Naive thymus-derived CD4-positive, alpha-beta T cell (primary cell): ENCODE results near the gene GTPBP8. TPM values are rescaled to one million over a fixed set of nuclear protein-coding genes. Genes with fewer than 3 reads are reported as not detected.
A peak's percentile ranks its signal among the peaks of the same experiment; 100 is the strongest.

Experiments
- ATAC-seq: fragments of 150-1000 bp; cut with Tn5 transposase; 2 replicates; pipeline ENCODE4 v1.10.0; 2021; ENCODE audit warnings: mild to moderate bottlenecking, moderate library complexity
- CTCF ChIA-PET: fragments of 350-600 bp; sonication (Branson Sonifier 250); formaldehyde crosslinking; loops from one replicate; lab custom pipeline; 2021; ENCODE audit warnings: antibody characterized with exemption; lab: Charles Lee
- POLR2A ChIA-PET: fragments of 350-600 bp; sonication (Branson Sonifier 250); formaldehyde crosslinking; loops from one replicate; lab custom pipeline; 2021; ENCODE audit warnings: antibody characterized with exemption, inconsistent platforms; lab: Charles Lee
- DNase-seq, 9 donors: peaks; one replicate each; pipeline versions ENCODE4 v3.0.0 to v3.0.0-alpha.2; 2020 to 2022; ENCODE audit warnings: mixed read lengths in 1 of 9
- H3K27ac ChIP-seq: one replicate; pipeline ENCODE4 v1.7.0; 2013; ENCODE audit warnings: mild to moderate bottlenecking, low read depth, low read length, moderate library complexity
- H3K27me3 ChIP-seq, 2 donors: one replicate each; pipeline ENCODE4 v1.7.0; 2013; ENCODE audit warnings: low read length in 2 of 2, mild to moderate bottlenecking in 2 of 2, moderate library complexity in 2 of 2; ENCODE audit not compliant: control insufficient read depth in 2 of 2, insufficient read depth in 2 of 2
- H3K36me3 ChIP-seq, 3 experiments: 1 replicate in 2 of 3; 2 replicates in 1 of 3; pipeline ENCODE4 v1.7.0; 2013; ENCODE audit warnings: low read length in 3 of 3, mild to moderate bottlenecking in 3 of 3, moderate library complexity in 1 of 3; ENCODE audit not compliant: insufficient read depth in 3 of 3, control insufficient read depth in 2 of 3
- H3K4me1 ChIP-seq, 2 donors: one replicate each; pipeline ENCODE4 v1.7.0; 2013; ENCODE audit warnings: low read length in 2 of 2, mild to moderate bottlenecking in 2 of 2, moderate library complexity in 1 of 2; ENCODE audit not compliant: control insufficient read depth in 2 of 2, insufficient read depth in 2 of 2
- H3K4me3 ChIP-seq: 2 replicates; pipeline ENCODE4 v1.7.0; 2013; ENCODE audit warnings: mild to moderate bottlenecking, low read length
- H3K9me3 ChIP-seq, 3 experiments: 1 replicate in 2 of 3; 2 replicates in 1 of 3; pipeline ENCODE4 v1.7.0; 2013; ENCODE audit warnings: low read length in 3 of 3; ENCODE audit not compliant: control insufficient read depth in 2 of 3
- H3K27ac Mint-ChIP-seq, 9 donors: one replicate each; pipeline ENCODE4 v1.8.0; 2020 to 2022; ENCODE audit warnings: mixed read lengths in 9 of 9, mild to moderate bottlenecking in 8 of 9, moderate library complexity in 5 of 9, inconsistent platforms in 2 of 9
- H3K27me3 Mint-ChIP-seq, 5 donors: one replicate each; pipeline ENCODE4 v1.8.0; 2021 to 2022; ENCODE audit warnings: mixed read lengths in 5 of 5, mild to moderate bottlenecking in 1 of 5
- H3K36me3 Mint-ChIP-seq, 5 donors: one replicate each; pipeline ENCODE4 v1.8.0; 2020 to 2022; ENCODE audit warnings: mixed read lengths in 5 of 5, mild to moderate bottlenecking in 3 of 5, inconsistent platforms in 1 of 5
- H3K4me1 Mint-ChIP-seq, 7 donors: one replicate each; pipeline ENCODE4 v1.8.0; 2020 to 2022; ENCODE audit warnings: mixed read lengths in 7 of 7, mild to moderate bottlenecking in 3 of 7, inconsistent platforms in 1 of 7
- H3K4me3 Mint-ChIP-seq, 10 donors: one replicate each; pipeline ENCODE4 v1.8.0; 2020 to 2022; ENCODE audit warnings: mild to moderate bottlenecking in 10 of 10, mixed read lengths in 10 of 10, moderate library complexity in 6 of 10, inconsistent platforms in 2 of 10
- H3K9me3 Mint-ChIP-seq, 11 donors: one replicate each; pipeline ENCODE4 v1.8.0; 2020 to 2022; ENCODE audit warnings: mixed read lengths in 11 of 11, mild to moderate bottlenecking in 4 of 11, inconsistent platforms in 1 of 11, moderate library complexity in 1 of 11
- intact Hi-C, 2 donors: fragments of 100-400 bp; cut with micrococcal nuclease; formaldehyde crosslinking; loops; one replicate each; pipeline ENCODE4 v1.15.1; 2023
- polyA plus RNA-seq, 2 donors: library from polyadenylated mRNA; unstranded; fragments of 300-500 nt; fragmentation: Illumina TruSeq; gene quantifications; one replicate each; pipeline ENCODE4 v1.2.3, GENCODE V29; 2021
- total RNA-seq, 6 experiments: library from RNA in 5 of 6; stranded (reverse) in 5 of 6; gene quantifications; 1 replicate in 5 of 6; 2 replicates in 1 of 6; pipeline ENCODE4 v1.2.3 and lab custom pipeline; 2021 to 2026

The GTPBP8 gene
- total and polyA plus RNA-seq, 7 experiments from 2014 or later, result 12.6 to 49.1 (median 31.1) TPM

DNA sequence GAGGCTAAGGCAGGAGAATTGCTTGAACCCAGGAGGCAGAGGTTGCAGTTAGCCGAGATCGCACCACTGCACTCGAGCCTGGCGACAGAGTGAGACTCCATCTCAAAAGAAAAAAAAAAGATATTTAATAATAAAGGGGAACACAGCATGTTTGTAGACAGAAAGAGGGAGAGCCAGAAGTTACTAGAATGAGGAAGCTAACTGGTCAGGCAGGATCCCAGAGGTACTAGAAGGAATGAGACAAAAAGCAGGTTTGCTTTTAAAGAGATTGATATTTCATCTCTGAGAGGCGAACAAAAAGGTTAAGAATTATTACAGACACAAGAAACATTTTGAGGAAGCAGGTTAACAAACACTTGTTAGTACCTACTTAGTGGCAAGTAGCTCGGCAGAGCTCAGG is 25.1 kb upstream of the GTPBP8 start:
- DNase-seq (no peak), ATAC-seq (no peak)
- no peaks in the 10 kb centered on the region for H3K27me3 Mint-ChIP-seq
- no peak overlapping the region for H3K4me3 ChIP-seq
- H3K27ac Mint-ChIP-seq, result peak overlapping the region in 2 of 9 donors; percentile 41 to 49
- peaks cover 30 to 55% (median 44%) of the 10 kb centered on the region in 5 donors for H3K36me3 Mint-ChIP-seq
- CTCF ChIA-PET, result interaction anchor here (0.8 to 2.7 kb wide), 4 partner anchors 14 to 231 kb away, joined by 3 to 11 read pairs (median 4); partner anchors contain the start of gene GTPBP8
- peaks cover 0 to 10% (median 0%) of the 10 kb centered on the region in 3 experiments for H3K9me3 ChIP-seq
- peaks cover 0 to 21% of the 10 kb centered on the region in 2 donors for H3K4me1 ChIP-seq
- intact Hi-C loops, result no loop called here
- POLR2A ChIA-PET, result interaction anchor here (1.3 kb wide), 1 partner anchor 54 kb away, joined by 3 read pairs; a partner anchor contains a TSS
- peaks cover 29 to 88% (median 77%) of the 10 kb centered on the region in 7 donors for H3K4me1 Mint-ChIP-seq
- H3K36me3 ChIP-seq, result peaks cover 0 to 16% (median 0%) of the 10 kb centered on the region in 3 experiments
- H3K27me3 ChIP-seq, result no peaks in the 10 kb centered on the region
- H3K27ac ChIP-seq, result no peak overlapping the region
- H3K9me3 Mint-ChIP-seq, result peaks cover 9 to 39% (median 19%) of the 10 kb centered on the region in 11 donors
- peak overlapping the region in 2 of 10 donors; percentile 8 to 96 for H3K4me3 Mint-ChIP-seq

DNA sequence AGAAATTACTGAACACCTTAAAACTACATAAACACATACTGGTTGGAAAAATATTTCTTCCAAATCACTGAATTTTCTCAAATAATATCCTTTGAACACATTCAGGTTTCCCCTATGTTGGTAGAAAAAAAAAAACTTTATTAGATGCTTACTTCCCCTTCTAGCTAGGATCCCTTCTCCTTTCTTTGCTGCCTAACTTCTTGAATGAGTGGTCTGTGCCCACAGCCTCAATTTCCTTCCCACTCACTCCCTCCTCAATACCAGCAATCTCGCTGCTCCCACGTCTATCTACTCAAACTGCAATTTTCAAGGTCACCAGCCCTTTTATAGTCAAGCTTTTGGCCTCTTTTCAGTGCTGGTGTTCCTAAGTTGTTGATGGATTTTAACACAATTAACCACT is 24.2 kb upstream of the GTPBP8 start:
- peak overlapping the region in 8 of 9 donors; percentile 9 to 92 (median 44) for H3K27ac Mint-ChIP-seq
- intact Hi-C loops, result no loop called here
- no peaks in the 10 kb centered on the region for H3K27me3 Mint-ChIP-seq
- peak; percentile 37 for ATAC-seq
- H3K4me3 Mint-ChIP-seq, result peak overlapping the region in 6 of 10 donors; percentile 3 to 96 (median 44)
- peaks cover 0 to 21% of the 10 kb centered on the region in 2 donors for H3K4me1 ChIP-seq
- no peak overlapping the region for H3K4me3 ChIP-seq
- H3K4me1 Mint-ChIP-seq, result peaks cover 36 to 88% (median 79%) of the 10 kb centered on the region in 7 donors
- ChIA-PET POLR2A (interaction anchor here (0.6 to 1.3 kb wide), 2 partner anchors 53 to 59 kb away, joined by 3 read pairs; a partner anchor contains a TSS), CTCF (interaction anchor here (2.7 kb wide), 1 partner anchor 13 kb away, joined by 11 read pairs; no protein-coding TSS in a partner anchor)
- no peaks in the 10 kb centered on the region for H3K27me3 ChIP-seq
- H3K9me3 Mint-ChIP-seq, result peaks cover 9 to 36% (median 19%) of the 10 kb centered on the region in 11 donors
- H3K36me3 ChIP-seq, result peaks cover 0 to 16% (median 0%) of the 10 kb centered on the region in 3 experiments
- peaks cover 0 to 10% (median 0%) of the 10 kb centered on the region in 3 experiments for H3K9me3 ChIP-seq
- no peak overlapping the region for H3K27ac ChIP-seq
- DNase-seq, result no peak
- peaks cover 30 to 52% (median 42%) of the 10 kb centered on the region in 5 donors for H3K36me3 Mint-ChIP-seq

DNA sequence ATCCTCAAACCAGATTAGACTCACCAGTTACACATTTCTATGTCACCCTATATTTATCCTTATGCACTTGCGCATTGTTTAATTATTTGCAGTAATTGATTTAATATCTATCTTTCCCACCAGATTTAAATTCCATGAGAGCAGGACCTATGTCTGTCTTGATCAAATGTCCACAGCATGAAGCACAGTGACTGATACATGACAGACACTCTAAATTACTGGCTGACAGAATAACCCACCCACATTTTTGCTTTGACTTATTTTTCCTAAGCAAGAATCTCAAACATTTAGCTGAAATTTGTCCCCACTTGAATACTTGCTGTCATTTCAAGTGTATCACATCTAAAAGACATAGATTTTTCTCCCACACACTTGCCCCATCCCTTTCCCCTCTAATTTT is 23.4 kb upstream of the GTPBP8 start:
- Mint-ChIP-seq H3K27me3 (no peaks in the 10 kb centered on the region), H3K36me3 (peaks cover 30 to 47% (median 35%) of the 10 kb centered on the region in 5 donors), H3K4me1 (peaks cover 43 to 88% (median 80%) of the 10 kb centered on the region in 7 donors), H3K27ac (peak overlapping the region in 8 of 9 donors; percentile 9 to 92 (median 48)), H3K9me3 (peaks cover 9 to 28% (median 19%) of the 10 kb centered on the region in 11 donors), H3K4me3 (peak overlapping the region in 8 of 10 donors; percentile 20 to 96 (median 42))
- H3K27ac ChIP-seq, result peak overlapping the region; percentile 19
- H3K27me3 ChIP-seq, result no peaks in the 10 kb centered on the region
- peaks cover 0 to 16% (median 0%) of the 10 kb centered on the region in 3 experiments for H3K36me3 ChIP-seq
- intact Hi-C loops, result no loop called here
- DNase-seq, result no peak
- ChIA-PET CTCF (interaction anchor here (0.6 to 2.7 kb wide), 2 partner anchors 12 to 325 kb away, joined by 3 to 11 read pairs; no protein-coding TSS in a partner anchor), POLR2A (no interaction called here)
- peaks cover 0 to 21% of the 10 kb centered on the region in 2 donors for H3K4me1 ChIP-seq
- H3K4me3 ChIP-seq, result no peak overlapping the region
- H3K9me3 ChIP-seq, result peaks cover 0 to 10% (median 0%) of the 10 kb centered on the region in 3 experiments
- peak; percentile 10 for ATAC-seq

DNA sequence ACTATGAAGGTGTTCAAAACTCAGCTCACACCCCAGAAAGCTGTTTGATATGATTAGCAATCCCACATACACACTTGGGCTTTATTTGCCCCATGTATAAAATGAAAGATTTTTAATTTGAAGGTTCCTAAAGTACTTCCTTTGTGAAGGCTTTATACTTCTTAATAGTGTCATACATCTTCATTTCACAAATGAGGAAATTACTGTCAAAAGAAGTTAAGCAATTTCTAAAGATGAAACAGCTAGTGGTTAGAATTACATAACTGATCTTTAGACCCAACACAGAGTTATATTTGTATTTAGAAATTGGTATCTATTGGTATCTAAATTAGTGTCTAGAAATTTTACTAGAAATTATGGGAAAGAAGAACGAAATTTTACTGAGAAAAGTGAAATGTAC is 23.0 kb upstream of the GTPBP8 start:
- ChIA-PET POLR2A (interaction anchor here (0.9 to 1.2 kb wide), 2 partner anchors 25 to 54 kb away, joined by 3 read pairs; no protein-coding TSS in a partner anchor), CTCF (interaction anchor here (1.0 kb wide), 1 partner anchor 11 kb away, joined by 3 read pairs; no protein-coding TSS in a partner anchor)
- H3K36me3 Mint-ChIP-seq, result peaks cover 27 to 45% (median 32%) of the 10 kb centered on the region in 5 donors
- H3K9me3 ChIP-seq, result peaks cover 0 to 9% (median 0%) of the 10 kb centered on the region in 3 experiments
- DNase-seq, result no peak
- H3K27ac Mint-ChIP-seq, result peak overlapping the region in 8 of 9 donors; percentile 9 to 92 (median 48)
- peaks cover 0 to 21% of the 10 kb centered on the region in 2 donors for H3K4me1 ChIP-seq
- H3K27ac ChIP-seq, result peak overlapping the region; percentile 19
- H3K4me3 Mint-ChIP-seq, result peak overlapping the region in 8 of 10 donors; percentile 10 to 96 (median 40)
- no peaks in the 10 kb centered on the region for H3K27me3 Mint-ChIP-seq
- H3K4me1 Mint-ChIP-seq, result peaks cover 45 to 92% (median 80%) of the 10 kb centered on the region in 7 donors
- peaks cover 0 to 16% (median 0%) of the 10 kb centered on the region in 3 experiments for H3K36me3 ChIP-seq
- no peak overlapping the region for H3K4me3 ChIP-seq
- peak; percentile 76 for ATAC-seq
- peaks cover 9 to 24% (median 18%) of the 10 kb centered on the region in 11 donors for H3K9me3 Mint-ChIP-seq
- no peaks in the 10 kb centered on the region for H3K27me3 ChIP-seq
- intact Hi-C loops, result no loop called here

DNA sequence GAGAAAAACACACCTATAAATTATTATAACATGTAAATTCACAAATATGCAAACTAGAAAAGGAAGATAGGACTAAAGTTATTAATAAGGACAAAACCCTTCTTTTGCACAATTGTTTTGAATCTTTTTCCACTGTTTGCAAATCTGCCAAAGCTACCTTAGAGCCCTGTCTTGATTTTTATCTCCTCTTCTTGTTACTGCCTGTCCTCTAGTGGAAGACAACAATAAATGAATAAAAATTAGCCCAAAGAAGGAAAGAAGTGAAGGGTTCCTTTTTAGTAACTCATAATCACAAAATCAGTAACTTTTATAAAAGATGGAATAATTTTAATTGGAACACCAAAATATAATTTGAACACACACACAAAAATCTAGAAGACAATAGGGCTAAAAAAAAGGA is 18.6 kb upstream of the GTPBP8 start:
- H3K27me3 Mint-ChIP-seq, result no peaks in the 10 kb centered on the region
- peaks cover 55 to 88% (median 74%) of the 10 kb centered on the region in 7 donors for H3K4me1 Mint-ChIP-seq
- no peaks in the 10 kb centered on the region for H3K36me3 ChIP-seq
- intact Hi-C loops, result loop anchor here (1.0 to 10.0 kb wide), 9 partner anchors 13 to 837 kb away; partner anchors contain the start of genes ATG3 (in 1 of the 2), CD200R1L (in 1 of the 2), GCSAM (in 1 of the 2) and SLC35A5 (in 1 of the 2)
- peak overlapping the region; percentile 18 to 97 (median 94) for H3K4me3 Mint-ChIP-seq
- H3K4me3 ChIP-seq, result peak overlapping the region; percentile 72
- POLR2A ChIA-PET, result interaction anchor here (1.5 kb wide), 1 partner anchor 232 kb away, joined by 3 read pairs; no protein-coding TSS in a partner anchor
- H3K27ac Mint-ChIP-seq, result peak overlapping the region in 8 of 9 donors; percentile 14 to 97 (median 93)
- no peak for ATAC-seq
- DNase-seq, result no peak
- CTCF ChIA-PET, result interaction anchor here (1.0 to 1.6 kb wide), 2 partner anchors 18 to 238 kb away, joined by 4 to 8 read pairs; partner anchors contain the start of gene GTPBP8
- peaks cover under 1 to 7% (median 2%) of the 10 kb centered on the region in 5 donors for H3K36me3 Mint-ChIP-seq
- peaks cover 21 to 39% of the 10 kb centered on the region in 2 donors for H3K4me1 ChIP-seq
- peaks cover 0 to 2% (median 0%) of the 10 kb centered on the region in 11 donors for H3K9me3 Mint-ChIP-seq
- H3K27ac ChIP-seq, result peak overlapping the region; percentile 80
- no peaks in the 10 kb centered on the region for H3K9me3 ChIP-seq
- no peaks in the 10 kb centered on the region for H3K27me3 ChIP-seq
